ENCODE data around the gene ALG10B.
A peak's percentile ranks its signal among the peaks of the same experiment; 100 is the strongest.

GRCh38 chr12:38316391-38317129, at the start of gene ALG10B:
- TF ChIP-seq EZH2 (IDR thresholded peaks at IDR 0.05; ENCODE audit: insufficient read depth, low read length) (no peak), CTCF (IDR thresholded peaks at IDR 0.05; ENCODE audit: insufficient read depth, low read depth, low read length) (peak; percentile 69)
